Measurements from ENCODE around the gene NENF.
A peak's percentile ranks its signal among the peaks of the same experiment; 100 is the strongest.

NENF gene

GRCh38 chr1:212432272-212432660 is 454 bp upstream of the NENF start:
- DNase-seq = no peak

DNA sequence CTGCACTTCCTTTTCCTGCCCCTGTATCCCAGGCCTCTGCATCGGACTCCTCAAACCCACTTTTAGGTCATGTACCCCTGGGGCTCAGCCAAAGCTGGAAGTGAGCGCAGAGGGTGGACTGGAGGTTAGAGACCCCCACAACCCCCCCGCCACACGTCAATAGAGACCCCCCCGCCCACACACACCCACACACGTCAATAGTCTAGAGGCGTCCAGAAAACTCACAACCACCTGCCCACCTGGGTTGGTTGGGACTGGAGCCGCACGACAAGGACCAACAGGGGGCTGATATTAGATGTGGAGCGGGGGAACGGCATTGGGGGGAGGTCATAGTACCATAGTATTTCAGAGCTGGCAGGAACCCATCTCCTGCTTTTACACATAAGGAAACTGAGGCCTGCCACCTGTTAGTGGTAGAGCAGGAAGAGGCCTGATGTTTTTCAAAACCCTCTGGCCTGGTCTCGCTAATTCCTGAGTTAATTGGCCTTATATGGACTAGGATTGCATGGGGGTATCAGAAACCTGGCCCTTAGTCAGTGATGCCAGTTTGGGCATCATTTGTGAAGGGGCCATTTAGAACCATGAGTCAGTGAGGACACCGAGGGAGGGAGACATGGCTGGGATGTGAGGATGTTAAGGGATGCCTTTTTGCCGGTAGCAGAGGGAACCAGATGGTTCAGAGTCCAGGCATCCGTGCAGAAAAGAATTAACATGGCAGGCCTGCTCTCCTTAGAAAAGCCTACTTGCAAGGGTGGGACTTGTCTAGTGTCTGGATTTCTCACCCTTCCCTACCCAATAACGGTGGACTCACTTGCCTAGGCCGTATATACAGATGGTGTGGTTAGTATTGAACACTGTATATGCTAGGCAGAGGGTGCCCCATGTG is 1.1 kb downstream of the NENF start:
- no peak for DNase-seq

- DNase-seq = no peak
Measured at GRCh38 chr1:212434992-212435391, 2.3 kb downstream of the NENF start.

GRCh38 chr1:212437179-212437798 is 4.6 kb downstream of the NENF start:
- DNase-seq = no peak

- DNase-seq = no peak
Measured at GRCh38 chr1:212438831-212439237, 6.1 kb downstream of the NENF start.

- DNase-seq = no peak
Measured at GRCh38 chr1:212440419-212440818, 7.7 kb downstream of the NENF start.

- no peak for DNase-seq
Measured at GRCh38 chr1:212442408-212442807, 9.7 kb downstream of the NENF start.

GRCh38 chr1:212446333-212446732 is 13.6 kb downstream of the NENF start:
- DNase-seq = no peak

GRCh38 chr1:212447478-212447877 is 14.8 kb downstream of the NENF start:
- no peak for DNase-seq

DNA sequence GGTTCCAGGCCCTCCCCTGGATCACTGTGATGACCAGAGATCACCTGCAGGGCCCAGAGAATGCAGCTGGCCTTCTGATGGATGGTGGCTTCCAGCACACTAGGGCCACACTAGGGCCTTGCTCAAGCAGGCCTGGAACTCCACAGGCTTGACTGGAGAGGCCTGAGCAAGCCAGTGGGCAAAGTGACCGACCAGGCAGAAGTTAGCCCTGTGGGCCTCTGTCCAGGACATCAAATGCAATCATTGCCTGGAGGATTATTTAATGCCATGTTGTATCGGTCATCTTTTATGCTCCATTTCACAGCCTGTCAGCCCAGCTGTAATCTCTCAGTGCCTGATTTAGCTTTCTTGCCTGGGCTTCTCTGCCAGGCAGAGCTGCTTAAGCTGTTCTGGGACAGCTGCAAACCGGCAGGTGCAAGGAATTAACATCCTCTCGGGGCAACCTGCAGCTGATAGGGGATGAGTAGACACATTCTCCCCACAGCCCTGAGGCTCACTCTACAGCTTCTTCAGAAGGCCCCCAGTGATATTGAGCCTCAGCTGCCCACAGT is 17.7 kb downstream of the NENF start:
- DNase-seq = no peak

DNA sequence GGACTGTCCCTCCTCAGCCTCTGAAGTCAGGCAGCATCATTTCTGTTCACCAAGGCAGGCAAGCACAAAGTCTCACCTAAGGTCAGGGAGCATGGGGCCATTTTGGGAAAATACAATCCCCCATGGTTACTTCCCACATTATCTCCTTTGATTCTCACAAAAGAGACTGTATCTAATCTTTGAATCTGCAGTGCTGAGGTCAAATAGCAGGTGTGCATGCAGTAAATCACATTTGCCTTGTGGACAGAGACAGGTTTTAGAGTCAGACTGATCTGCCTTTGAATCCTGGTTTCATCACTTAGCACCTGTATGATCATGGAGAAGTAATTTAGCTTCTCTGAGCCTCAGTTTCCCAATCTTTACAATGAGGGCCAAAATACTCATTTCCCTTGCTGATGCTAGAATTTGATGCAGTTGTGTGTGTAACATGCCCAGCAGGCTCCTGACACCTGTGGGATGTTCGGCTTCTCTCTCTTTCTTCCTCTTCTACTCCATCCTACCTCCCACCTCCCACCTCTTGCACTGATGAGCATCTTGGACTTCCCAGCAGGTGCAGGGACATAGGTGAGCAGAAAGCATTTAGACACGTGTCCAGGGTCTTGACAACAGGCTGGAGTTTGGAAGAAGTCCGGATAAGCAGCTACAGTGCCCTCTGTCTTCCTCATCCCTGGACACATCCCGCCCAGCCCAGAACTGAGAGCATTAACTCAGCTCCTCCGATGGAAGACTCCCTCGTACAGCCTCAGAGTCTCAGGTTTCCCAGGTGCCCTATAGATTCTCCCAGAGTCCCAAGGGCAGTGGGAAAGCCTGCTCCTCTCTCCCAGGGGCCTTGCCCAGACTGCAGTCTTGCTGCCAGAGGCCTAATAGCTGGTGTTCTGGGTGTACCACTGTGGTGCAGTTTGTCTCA is 18.9 kb downstream of the NENF start:
- no peak for DNase-seq

DNA sequence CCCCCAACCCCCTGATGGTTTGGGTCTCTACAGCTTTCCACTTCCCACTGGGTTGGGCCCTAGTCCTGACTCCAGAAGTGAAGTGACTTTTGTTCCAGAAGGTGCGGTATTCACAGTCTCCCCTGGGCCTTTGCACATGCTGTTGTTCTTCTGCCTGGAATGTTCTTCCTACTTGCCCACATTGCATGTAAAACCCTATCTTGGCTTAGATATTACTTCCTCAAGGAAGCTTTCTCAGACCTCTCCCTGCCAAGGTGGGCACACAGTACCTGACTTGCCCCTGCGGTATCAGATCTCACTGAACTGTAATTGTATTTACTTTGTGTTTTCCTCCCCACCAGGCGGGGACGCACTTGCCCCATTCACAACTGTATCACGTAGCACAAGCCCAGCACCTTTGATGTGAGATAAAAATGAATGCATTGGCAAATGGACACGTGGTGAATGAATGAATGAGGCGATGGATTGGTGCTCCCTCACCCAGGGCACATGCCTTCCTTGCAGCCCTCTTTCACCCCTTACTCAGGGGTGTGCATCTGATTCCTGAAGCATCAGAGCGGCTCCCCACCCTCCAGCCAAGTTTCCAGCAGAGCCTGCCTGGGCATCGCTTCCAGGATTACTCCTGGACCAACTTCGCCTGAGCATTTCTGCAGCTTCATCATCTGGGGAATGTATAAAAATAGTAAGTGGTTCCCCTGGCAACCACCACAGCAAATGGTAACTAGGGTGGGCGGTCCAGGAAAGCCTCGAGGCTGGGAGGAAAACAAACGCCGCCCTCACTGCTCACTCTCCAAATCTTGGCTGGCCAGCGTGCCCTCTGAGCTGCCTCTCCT is 19.8 kb downstream of the NENF start:
- DNase-seq = no peak

DNA sequence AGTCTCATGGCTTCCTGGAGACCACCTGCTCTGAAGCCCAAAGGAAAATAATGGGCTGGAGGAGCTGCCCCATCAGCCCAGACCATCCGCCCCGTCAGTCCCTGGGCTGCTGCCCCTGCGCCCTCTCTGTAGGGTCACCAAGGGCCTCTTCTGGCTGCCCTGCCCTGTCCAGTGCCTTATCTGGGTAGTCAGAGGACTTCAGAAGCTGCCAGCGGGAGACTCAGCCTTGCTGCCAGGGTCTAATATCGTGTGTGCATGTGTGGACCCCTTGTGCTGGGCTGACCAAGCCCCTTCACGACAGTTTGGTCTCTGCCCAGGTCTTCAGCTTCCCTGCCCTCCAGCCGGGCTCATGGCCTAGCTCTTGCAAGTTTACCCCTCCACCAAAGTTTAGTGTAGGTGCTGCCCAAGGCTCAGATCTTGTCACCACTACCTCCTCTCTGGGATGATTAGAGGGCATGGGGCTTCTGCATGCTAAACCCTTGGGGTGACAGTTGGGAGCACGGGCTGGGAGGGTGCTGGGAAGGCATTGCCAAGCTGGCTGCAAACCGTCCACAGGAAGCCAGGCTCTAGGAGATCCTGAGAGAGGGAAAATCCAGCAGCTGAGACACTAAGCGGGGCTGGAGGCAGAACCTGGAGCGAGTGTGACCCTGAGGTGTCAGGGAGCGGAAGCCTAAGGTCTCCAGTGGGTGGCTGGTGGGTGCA is 20.6 kb downstream of the NENF start:
- no peak for DNase-seq

- no peak for DNase-seq
Measured at GRCh38 chr1:212454741-212455140, 22.0 kb downstream of the NENF start.

DNA sequence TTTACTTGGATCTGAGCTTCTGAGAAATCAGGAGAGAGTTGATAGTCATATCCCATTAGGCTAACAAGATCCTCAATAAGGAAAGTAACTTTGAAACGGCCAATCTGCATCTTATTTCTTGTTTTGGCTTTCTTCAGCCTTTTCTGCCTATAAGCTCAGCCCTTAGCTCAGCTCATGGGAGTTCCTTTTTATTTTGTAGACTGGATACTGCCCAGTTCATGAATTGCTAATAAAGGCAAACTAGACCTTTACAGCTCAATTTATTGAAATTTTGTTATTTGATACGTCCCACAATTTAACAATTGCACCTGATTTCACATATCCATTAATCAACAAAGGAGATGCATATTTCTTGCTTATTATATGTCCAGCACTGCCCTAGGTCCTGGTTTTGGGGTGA is 22.7 kb downstream of the NENF start:
- DNase-seq = no peak

DNA sequence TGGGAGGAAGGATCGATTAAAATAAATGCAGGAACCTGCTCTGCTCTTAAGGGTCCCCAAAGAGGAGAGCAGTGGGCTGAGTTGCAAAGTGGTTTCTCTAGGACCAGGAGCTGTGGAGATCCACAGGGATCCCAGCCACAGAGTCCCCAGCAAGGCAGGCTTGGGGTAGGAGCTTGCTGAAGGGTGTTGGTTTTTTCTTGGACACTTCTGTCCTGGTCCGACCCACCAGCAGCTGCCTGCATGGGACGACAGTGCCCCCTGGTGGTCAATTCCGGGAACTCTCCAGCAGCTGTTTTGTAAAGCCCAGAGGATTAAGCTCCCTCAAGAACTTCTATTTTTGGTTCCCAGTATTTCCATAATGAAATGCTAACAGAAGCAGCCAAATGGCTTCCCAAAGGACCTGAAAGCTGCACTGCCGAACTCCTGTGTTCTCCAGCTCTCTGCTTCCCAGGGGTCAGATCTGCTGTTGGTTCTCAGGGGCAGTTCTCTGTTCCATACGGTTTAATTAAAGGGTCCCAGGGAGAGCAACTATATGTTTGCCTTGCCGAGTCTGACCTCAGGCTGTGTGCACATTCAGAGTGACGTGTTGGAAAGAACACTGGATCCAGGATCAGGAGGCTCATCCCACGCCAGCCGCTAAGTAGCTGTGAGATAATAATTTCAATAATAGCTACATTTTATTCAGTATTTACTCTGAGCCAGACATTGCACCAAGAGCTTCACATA is 23.2 kb downstream of the NENF start:
- DNase-seq = peak; percentile 65

DNA sequence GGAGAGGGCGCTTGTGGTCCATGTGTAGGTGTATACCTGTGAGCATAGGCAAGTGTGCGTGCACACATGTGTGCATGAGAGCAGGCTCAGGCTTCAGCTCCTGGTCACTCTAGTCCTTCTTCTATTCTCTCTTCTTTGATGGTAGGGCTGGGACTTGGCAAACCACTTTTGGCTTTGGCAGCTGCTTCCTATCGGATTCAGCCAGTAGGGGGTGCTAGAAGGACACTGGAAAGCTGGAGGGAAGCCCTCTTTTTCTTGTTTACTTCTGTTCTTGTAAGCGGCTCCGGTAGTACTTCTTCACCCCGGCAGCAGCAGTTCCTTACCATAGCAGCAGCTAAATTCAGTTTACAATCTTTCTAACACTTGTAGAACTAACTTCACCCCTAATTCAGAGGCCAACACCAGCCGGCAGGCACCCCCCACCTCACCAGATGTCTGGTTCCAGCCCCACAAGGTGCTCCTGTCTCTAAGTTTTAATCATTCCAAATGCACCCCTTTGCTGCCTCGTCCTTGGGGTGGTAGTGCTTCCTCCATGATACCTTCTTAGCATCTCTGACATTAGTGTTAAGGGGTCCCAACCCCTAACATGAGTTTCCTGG is 25.1 kb downstream of the NENF start:
- peak; percentile 48 for DNase-seq

GRCh38 chr1:212458817-212459216 is 26.1 kb downstream of the NENF start:
- no peak for DNase-seq

- DNase-seq = no peak
Measured at GRCh38 chr1:212459656-212460055, 26.9 kb downstream of the NENF start.

GRCh38 chr1:212460376-212460775 is 27.7 kb downstream of the NENF start:
- no peak for DNase-seq
